GM19455 (cell line): Measurements from ENCODE around the gene ELMO3.

Experiments used
- ATAC-seq: cut with Tn5 transposase; IDR thresholded peaks from one replicate; pipeline ENCODE4 v1.9.1; 2021; ENCODE audit not compliant: unreplicated experiment

ELMO3 gene

GRCh38 chr16:67215706-67216105 lies 16.8 kb downstream of the ELMO3 start:
- no peak for ATAC-seq

- ATAC-seq: no peak
These were observed 17.9 kb downstream of the ELMO3 start for GRCh38 chr16:67216612-67217490.

- ATAC-seq: no peak
These were observed 25.1 kb downstream of the ELMO3 start for GRCh38 chr16:67223992-67224391.

GRCh38 chr16:67226295-67226803 lies 27.4 kb downstream of the ELMO3 start:
- no peak for ATAC-seq

- ATAC-seq: peak; percentile 89
These were observed 28.1 kb downstream of the ELMO3 start, which contains the start of gene TMEM208 for GRCh38 chr16:67226804-67227566. Gene TMEM208, plus strand, starts transcription at chr16:67227130. Its CDS starts 89 bp downstream, at chr16:67227219.

- ATAC-seq: no peak
These were observed 28.6 kb downstream of the ELMO3 start for GRCh38 chr16:67227567-67227921.

- no peak for ATAC-seq
These were observed 29.3 kb downstream of the ELMO3 start for GRCh38 chr16:67228034-67228785.

- no peak for ATAC-seq
These were observed 30.0 kb downstream of the ELMO3 start for GRCh38 chr16:67228905-67229304.

GRCh38 chr16:67229906-67230808 lies 31.2 kb downstream of the ELMO3 start:
- no peak for ATAC-seq

GRCh38 chr16:67230809-67231660 lies 32.1 kb downstream of the ELMO3 start:
- no peak for ATAC-seq

- ATAC-seq: no peak
These were observed 34.7 kb downstream of the ELMO3 start for GRCh38 chr16:67233596-67233995.

GRCh38 chr16:67234180-67234597 lies 35.3 kb downstream of the ELMO3 start:
- ATAC-seq: no peak

- ATAC-seq: no peak
These were observed 37.1 kb downstream of the ELMO3 start for GRCh38 chr16:67235816-67236562.

- no peak for ATAC-seq
These were observed 37.8 kb downstream of the ELMO3 start for GRCh38 chr16:67236563-67237395.

- no peak for ATAC-seq
These were observed 38.7 kb downstream of the ELMO3 start for GRCh38 chr16:67237396-67238277.

- ATAC-seq: no peak
These were observed 39.3 kb downstream of the ELMO3 start for GRCh38 chr16:67238278-67238575.
